Fibroblast of lung (primary cell): ENCODE data around the gene INTS2.

Experiments used
- EZH2 ChIP-seq: IDR thresholded peaks from 2 replicates; pipeline ENCODE4 v1.5.1; 2012; ENCODE audit warnings: low read length, control low read depth, mild to moderate bottlenecking; ENCODE audit errors: missing control alignments
- TF ChIP-seq, protein P1 (sequence below), 2 donors: IDR thresholded peaks in 1 of 2; conservative IDR thresholded peaks in 1 of 2; 1 replicate in 1 of 2; 2 replicates in 1 of 2; pipeline ENCODE4 v1.5.1; 2011 to 2012; ENCODE audit warnings: low read length in 2 of 2, control low read depth in 1 of 2, inconsistent platforms in 1 of 2, low read depth in 1 of 2, mild to moderate bottlenecking in 1 of 2

DNA sequence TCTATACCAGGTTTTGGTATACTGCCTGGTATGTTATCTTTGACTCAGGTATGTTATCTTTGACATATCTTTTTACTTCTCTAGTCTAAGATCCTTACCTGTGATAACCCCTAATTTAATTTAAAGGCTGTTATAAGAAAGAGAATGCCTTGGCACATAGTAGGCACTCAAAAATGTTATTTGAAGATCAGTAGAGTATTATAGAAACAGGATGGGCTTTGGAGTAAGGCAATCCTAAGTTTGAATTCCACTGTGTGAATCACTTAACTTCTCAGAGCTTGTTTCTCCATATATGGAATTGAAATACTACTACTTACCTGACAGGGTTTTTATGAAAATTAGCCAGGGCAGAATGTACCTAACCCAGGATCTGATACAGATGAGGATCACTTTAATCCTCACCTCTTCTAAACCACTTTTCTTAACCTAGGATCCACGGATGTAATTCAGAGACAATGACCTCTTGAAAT, 65.6 kb downstream of the INTS2 start:
- TF ChIP-seq, protein P1, sequence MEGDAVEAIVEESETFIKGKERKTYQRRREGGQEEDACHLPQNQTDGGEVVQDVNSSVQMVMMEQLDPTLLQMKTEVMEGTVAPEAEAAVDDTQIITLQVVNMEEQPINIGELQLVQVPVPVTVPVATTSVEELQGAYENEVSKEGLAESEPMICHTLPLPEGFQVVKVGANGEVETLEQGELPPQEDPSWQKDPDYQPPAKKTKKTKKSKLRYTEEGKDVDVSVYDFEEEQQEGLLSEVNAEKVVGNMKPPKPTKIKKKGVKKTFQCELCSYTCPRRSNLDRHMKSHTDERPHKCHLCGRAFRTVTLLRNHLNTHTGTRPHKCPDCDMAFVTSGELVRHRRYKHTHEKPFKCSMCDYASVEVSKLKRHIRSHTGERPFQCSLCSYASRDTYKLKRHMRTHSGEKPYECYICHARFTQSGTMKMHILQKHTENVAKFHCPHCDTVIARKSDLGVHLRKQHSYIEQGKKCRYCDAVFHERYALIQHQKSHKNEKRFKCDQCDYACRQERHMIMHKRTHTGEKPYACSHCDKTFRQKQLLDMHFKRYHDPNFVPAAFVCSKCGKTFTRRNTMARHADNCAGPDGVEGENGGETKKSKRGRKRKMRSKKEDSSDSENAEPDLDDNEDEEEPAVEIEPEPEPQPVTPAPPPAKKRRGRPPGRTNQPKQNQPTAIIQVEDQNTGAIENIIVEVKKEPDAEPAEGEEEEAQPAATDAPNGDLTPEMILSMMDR (conservative IDR thresholded peaks at IDR 0.05 in 1 of 2, IDR thresholded peaks at IDR 0.05 in 1 of 2; ENCODE audit: low read depth in 1 of 2, low read length in 2 of 2), result no peak
- no peak for TF ChIP-seq EZH2
